Neural progenitor cell (in vitro differentiated cells): Measurements from ENCODE around the gene ADGRG7. TPM values are rescaled to one million over a fixed set of nuclear protein-coding genes. Genes with fewer than 3 reads are reported as not detected.
"Not testable (repeated sequence)": the region's sequence is repeated elsewhere in the genome, so short reads cannot be mapped to it uniquely, and the experiment has no call there.

Source experiments
- DNase-seq: peaks from one replicate; pipeline ENCODE4 v3.0.0-alpha.2; 2016; ENCODE audit warnings: low spot score
- H2AFZ ChIP-seq: fragments of 200-600 bp; sonication (generic); replicated peaks from 2 replicates; pipeline ENCODE4 v1.6.1; 2016; ENCODE audit warnings: antibody characterized with exemption
- H3F3A ChIP-seq: fragments of 200-600 bp; sonication (generic); 2 replicates; pipeline ENCODE4 v1.6.1; 2016; ENCODE audit warnings: antibody characterized with exemption, low read depth
- H3K27ac ChIP-seq: fragments of 200-600 bp; sonication (generic); 2 replicates; pipeline ENCODE4 v1.5.1; 2016; ENCODE audit warnings: mild to moderate bottlenecking
- H3K27me3 ChIP-seq: fragments of 200-600 bp; sonication (generic); 2 replicates; pipeline ENCODE4 v1.6.1; 2016; ENCODE audit warnings: mild to moderate bottlenecking, moderate library complexity
- H3K36me3 ChIP-seq: fragments of 200-600 bp; sonication (generic); 2 replicates; pipeline ENCODE4 v1.5.1; 2016
- H3K4me1 ChIP-seq: fragments of 200-600 bp; sonication (generic); 2 replicates; pipeline ENCODE4 v1.6.1; 2016; ENCODE audit warnings: mixed run types
- H3K4me2 ChIP-seq: fragments of 200-600 bp; sonication (generic); 2 replicates; pipeline ENCODE4 v1.6.1; 2016
- H3K4me3 ChIP-seq: fragments of 200-600 bp; sonication (generic); 2 replicates; pipeline ENCODE4 v1.5.1; 2016
- H3K79me2 ChIP-seq: fragments of 200-600 bp; sonication (generic); 2 replicates; pipeline ENCODE4 v1.6.1; 2016; ENCODE audit warnings: low read depth
- H3K9ac ChIP-seq: fragments of 200-600 bp; sonication (generic); 2 replicates; pipeline ENCODE4 v1.6.1; 2016
- H3K9me3 ChIP-seq: fragments of 200-600 bp; sonication (generic); 2 replicates; pipeline ENCODE4 v1.5.1; 2016; ENCODE audit warnings: low read depth
- H4K20me1 ChIP-seq: fragments of 200-600 bp; sonication (generic); 2 replicates; pipeline ENCODE4 v1.6.1; 2016; ENCODE audit warnings: low read depth
- H3K27ac Mint-ChIP-seq: 3 replicates; pipeline ENCODE4 v1.8.0; 2021; ENCODE audit warnings: mixed read lengths
- H3K27me3 Mint-ChIP-seq: 2 replicates; pipeline ENCODE4 v1.8.0; 2022; ENCODE audit warnings: low read depth, mild to moderate bottlenecking, inconsistent platforms, moderate library complexity, mixed read lengths; ENCODE audit not compliant: insufficient read depth
- H3K36me3 Mint-ChIP-seq: 3 replicates; pipeline ENCODE4 v1.8.0; 2021; ENCODE audit warnings: mixed read lengths
- H3K4me1 Mint-ChIP-seq: 3 replicates; pipeline ENCODE4 v1.8.0; 2021; ENCODE audit warnings: mixed read lengths
- H3K4me3 Mint-ChIP-seq: 3 replicates; pipeline ENCODE4 v1.8.0; 2021; ENCODE audit warnings: mild to moderate bottlenecking, moderate library complexity, mixed read lengths
- H3K9me3 Mint-ChIP-seq: 3 replicates; pipeline ENCODE4 v1.8.0; 2020; ENCODE audit warnings: mixed read lengths
- EZH2 ChIP-seq: fragments of 200-600 bp; sonication (generic); IDR thresholded peaks from 2 replicates; pipeline ENCODE4 v1.6.1; 2017; ENCODE audit warnings: antibody characterized with exemption, mild to moderate bottlenecking, moderate library complexity
- EZH2phosphoT487 ChIP-seq: fragments of 200-600 bp; sonication (generic); IDR thresholded peaks from 2 replicates; pipeline ENCODE4 v1.6.1; 2017; ENCODE audit warnings: antibody characterized with exemption
- total RNA-seq: library from RNA; depleted of rRNA; stranded (reverse); fragments of >200 nt; gene quantifications from 2 replicates; pipeline ENCODE4 v1.2.3, GENCODE V29; 2015; ENCODE audit warnings: low replicate concordance
- TF ChIP-seq, protein P1 (sequence below): fragments of 200-600 bp; sonication (generic); IDR thresholded peaks from 2 replicates; pipeline ENCODE4 v1.5.1; 2017; ENCODE audit warnings: antibody characterized with exemption, mild to moderate bottlenecking

ADGRG7 gene
- total RNA-seq, 1 donor from 2014 or later = not detected

GRCh38 chr3:100581650-100582049 is 27.8 kb upstream of the ADGRG7 start:
- no peaks in the 10 kb centered on the region for H3K27me3 ChIP-seq
- no peaks in the 10 kb centered on the region for H3K4me1 ChIP-seq
- H2AFZ ChIP-seq = no peak overlapping the region
- TF ChIP-seq EZH2 (no peak), EZH2phosphoT487 (no peak)
- TF ChIP-seq, protein P1, sequence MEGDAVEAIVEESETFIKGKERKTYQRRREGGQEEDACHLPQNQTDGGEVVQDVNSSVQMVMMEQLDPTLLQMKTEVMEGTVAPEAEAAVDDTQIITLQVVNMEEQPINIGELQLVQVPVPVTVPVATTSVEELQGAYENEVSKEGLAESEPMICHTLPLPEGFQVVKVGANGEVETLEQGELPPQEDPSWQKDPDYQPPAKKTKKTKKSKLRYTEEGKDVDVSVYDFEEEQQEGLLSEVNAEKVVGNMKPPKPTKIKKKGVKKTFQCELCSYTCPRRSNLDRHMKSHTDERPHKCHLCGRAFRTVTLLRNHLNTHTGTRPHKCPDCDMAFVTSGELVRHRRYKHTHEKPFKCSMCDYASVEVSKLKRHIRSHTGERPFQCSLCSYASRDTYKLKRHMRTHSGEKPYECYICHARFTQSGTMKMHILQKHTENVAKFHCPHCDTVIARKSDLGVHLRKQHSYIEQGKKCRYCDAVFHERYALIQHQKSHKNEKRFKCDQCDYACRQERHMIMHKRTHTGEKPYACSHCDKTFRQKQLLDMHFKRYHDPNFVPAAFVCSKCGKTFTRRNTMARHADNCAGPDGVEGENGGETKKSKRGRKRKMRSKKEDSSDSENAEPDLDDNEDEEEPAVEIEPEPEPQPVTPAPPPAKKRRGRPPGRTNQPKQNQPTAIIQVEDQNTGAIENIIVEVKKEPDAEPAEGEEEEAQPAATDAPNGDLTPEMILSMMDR = no peak
- Mint-ChIP-seq H3K4me1 (no peaks in the 10 kb centered on the region), H3K9me3 (peaks cover 7% of the 10 kb centered on the region), H3K27ac (no peak overlapping the region), H3K27me3 (peaks cover 3% of the 10 kb centered on the region), H3K36me3 (no peaks in the 10 kb centered on the region), H3K4me3 (no peak overlapping the region)
- H3K4me2 ChIP-seq = no peak overlapping the region
- no peaks in the 10 kb centered on the region for H3K36me3 ChIP-seq
- H3K9me3 ChIP-seq = no peaks in the 10 kb centered on the region
- no peaks in the 10 kb centered on the region for H3F3A ChIP-seq
- no peaks in the 10 kb centered on the region for H3K79me2 ChIP-seq
- no peaks in the 10 kb centered on the region for H4K20me1 ChIP-seq
- DNase-seq = no peak
- no peak overlapping the region for H3K9ac ChIP-seq
- no peak overlapping the region for H3K4me3 ChIP-seq
- H3K27ac ChIP-seq = no peak overlapping the region

DNA sequence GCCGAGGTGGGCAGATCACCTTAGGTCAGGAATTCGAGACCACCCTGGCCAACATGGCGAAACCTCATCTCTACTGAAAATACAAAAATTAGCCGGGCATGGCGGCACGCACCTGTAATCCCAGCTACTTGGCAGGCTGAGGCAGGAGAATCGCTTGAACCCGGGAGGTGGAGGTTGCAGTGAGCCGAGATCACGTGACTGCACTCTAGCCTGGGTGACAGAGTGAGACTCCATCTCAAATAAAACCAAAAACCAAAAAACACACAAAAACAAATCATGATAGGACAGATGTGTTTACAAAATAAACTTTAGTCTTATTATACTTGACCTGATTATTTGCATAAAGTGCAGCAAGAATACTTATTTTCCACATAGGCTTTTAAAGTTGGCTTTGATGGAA is 27.2 kb upstream of the ADGRG7 start:
- H3K27ac Mint-ChIP-seq, H3K4me3 Mint-ChIP-seq, H3K27ac ChIP-seq, H3K27me3 ChIP-seq, H3K36me3 ChIP-seq, H3K9me3 ChIP-seq, DNase-seq, H3K9ac ChIP-seq, H3K4me2 ChIP-seq, H3K4me1 ChIP-seq, H3F3A ChIP-seq, H3K4me3 ChIP-seq, H3K27me3 Mint-ChIP-seq, H3K79me2 ChIP-seq, H3K4me1 Mint-ChIP-seq, H4K20me1 ChIP-seq, H2AFZ ChIP-seq, H3K36me3 Mint-ChIP-seq, H3K9me3 Mint-ChIP-seq: not testable (repeated sequence)

DNA sequence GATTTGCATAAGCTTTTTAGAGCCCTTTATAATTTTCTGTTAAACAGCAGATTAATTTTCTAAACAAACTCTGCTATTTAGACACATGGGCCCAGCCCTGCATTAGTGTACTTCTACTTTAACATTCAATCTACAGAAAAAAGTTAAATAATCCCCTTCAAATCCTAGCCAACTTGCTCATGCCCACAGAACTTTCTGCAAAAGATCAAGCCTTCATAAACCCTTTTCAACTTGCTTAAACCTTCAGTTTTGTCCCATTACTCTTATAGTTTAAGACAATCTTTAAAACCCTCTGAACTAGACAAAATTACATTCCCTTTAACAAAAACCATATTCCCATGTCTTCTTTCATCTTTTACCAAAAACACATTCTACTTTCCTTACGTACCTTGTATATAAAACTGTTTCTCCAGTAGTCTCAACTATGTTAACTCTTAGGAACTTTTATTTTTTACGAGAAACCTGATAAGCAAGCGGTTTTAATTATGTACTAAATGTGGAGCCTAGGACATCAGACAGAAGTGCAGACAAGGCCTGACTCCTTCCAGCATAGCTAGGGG is 25.2 kb upstream of the ADGRG7 start:
- TF ChIP-seq EZH2 = no peak
- TF ChIP-seq, protein P1 = no peak
- no peak for TF ChIP-seq EZH2phosphoT487
- peaks cover 7% of the 10 kb centered on the region for H3K9me3 Mint-ChIP-seq
- no peak overlapping the region for H3K4me2 ChIP-seq
- no peaks in the 10 kb centered on the region for H3K36me3 ChIP-seq
- no peaks in the 10 kb centered on the region for H3K36me3 Mint-ChIP-seq
- H2AFZ ChIP-seq = no peak overlapping the region
- H3K79me2 ChIP-seq = no peaks in the 10 kb centered on the region
- peaks cover 3% of the 10 kb centered on the region for H3K27me3 Mint-ChIP-seq
- H3K27ac ChIP-seq = no peak overlapping the region
- DNase-seq = no peak
- no peaks in the 10 kb centered on the region for H3K4me1 ChIP-seq
- H3K27me3 ChIP-seq = no peaks in the 10 kb centered on the region
- H3K27ac Mint-ChIP-seq = no peak overlapping the region
- no peaks in the 10 kb centered on the region for H3F3A ChIP-seq
- H3K9ac ChIP-seq = no peak overlapping the region
- no peak overlapping the region for H3K4me3 Mint-ChIP-seq
- no peaks in the 10 kb centered on the region for H3K4me1 Mint-ChIP-seq
- H3K9me3 ChIP-seq = no peaks in the 10 kb centered on the region
- H4K20me1 ChIP-seq = no peaks in the 10 kb centered on the region
- no peak overlapping the region for H3K4me3 ChIP-seq

DNA sequence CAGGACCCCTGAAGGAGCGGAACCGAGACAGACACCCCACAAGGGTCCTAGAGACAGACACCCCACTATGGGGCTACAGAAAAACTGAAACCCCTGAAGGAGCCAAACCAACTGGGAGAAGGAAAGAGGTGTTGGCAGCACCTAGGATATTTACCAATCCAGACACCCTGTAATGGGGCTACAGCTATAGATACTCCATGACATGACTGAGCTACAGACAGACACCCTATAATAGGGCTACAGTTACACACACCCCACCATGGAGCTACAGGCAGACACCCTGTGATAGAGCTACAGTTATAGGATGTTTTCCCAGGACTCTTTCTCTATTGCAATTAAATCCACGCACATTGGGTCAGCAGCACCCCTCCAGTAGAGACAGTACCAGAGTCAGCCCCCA is 22.6 kb upstream of the ADGRG7 start:
- Histone ChIP-seq H3K4me1 (no peaks in the 10 kb centered on the region), H3K4me2 (no peak overlapping the region), H3K27ac (no peak overlapping the region), H2AFZ (no peak overlapping the region), H3K27me3 (no peaks in the 10 kb centered on the region), H3K9me3 (no peaks in the 10 kb centered on the region), H3K36me3 (no peaks in the 10 kb centered on the region), H3K4me3 (no peak overlapping the region), H4K20me1 (no peaks in the 10 kb centered on the region), H3K79me2 (no peaks in the 10 kb centered on the region), H3F3A (no peaks in the 10 kb centered on the region), H3K9ac (no peak overlapping the region)
- no peak for DNase-seq
- Mint-ChIP-seq H3K9me3 (peaks cover 7% of the 10 kb centered on the region), H3K27me3 (peaks cover 3% of the 10 kb centered on the region), H3K36me3 (no peaks in the 10 kb centered on the region), H3K4me3 (no peak overlapping the region), H3K27ac (no peak overlapping the region), H3K4me1 (no peaks in the 10 kb centered on the region)
- TF ChIP-seq, protein P1 = no peak
- TF ChIP-seq EZH2phosphoT487 (no peak), EZH2 (no peak)
